Measurements from ENCODE around the gene GALR3.

Gene GALR3

DNA sequence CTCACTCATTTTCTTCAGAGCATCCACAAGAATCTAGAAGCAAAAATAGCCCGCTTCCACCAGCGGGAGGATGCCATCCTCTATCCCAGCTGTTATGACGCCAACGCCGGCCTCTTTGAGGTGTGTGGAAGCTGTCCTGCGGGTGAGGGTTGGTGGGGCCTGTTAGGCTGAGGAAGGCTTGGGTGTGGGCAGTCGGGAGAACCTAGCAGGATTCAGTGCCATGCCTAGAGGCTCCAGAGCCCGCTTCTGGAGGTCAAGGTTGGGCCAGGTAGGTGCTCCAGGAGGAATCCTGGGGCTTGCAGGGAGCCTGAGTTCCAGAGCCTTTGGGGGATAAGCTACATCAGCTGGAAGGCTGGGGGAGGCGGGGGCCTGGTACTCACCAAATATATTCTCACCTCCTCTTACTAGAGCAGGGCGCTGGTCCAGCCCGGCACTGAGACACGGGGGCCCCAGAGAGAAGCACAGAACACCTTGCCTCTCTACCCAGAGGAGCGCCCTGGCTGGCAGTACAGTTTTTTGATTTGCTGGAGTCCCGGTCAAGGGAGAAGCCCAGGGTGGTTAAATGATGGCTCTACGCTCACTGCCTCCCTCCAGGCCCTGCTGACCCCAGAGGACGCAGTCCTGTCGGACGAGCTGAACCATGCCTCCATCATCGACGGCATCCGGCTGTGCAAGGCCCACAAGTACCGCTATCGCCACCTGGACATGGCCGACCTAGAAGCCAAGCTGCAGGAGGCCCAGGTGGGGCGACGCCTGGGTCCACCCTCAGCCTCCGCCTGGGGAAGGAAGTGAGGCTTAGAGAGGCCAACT is 10.1 kb upstream of the GALR3 start:
- no peak for DNase-seq (ENCODE audit: low spot score)
- in situ Hi-C loops (cut with MboI; ENCODE audit: low pct_unique_long_range_greater_than_20kb, low sequenced_read_pairs, unreplicated experiment), result no loop called here
- TF ChIP-seq, protein P1, sequence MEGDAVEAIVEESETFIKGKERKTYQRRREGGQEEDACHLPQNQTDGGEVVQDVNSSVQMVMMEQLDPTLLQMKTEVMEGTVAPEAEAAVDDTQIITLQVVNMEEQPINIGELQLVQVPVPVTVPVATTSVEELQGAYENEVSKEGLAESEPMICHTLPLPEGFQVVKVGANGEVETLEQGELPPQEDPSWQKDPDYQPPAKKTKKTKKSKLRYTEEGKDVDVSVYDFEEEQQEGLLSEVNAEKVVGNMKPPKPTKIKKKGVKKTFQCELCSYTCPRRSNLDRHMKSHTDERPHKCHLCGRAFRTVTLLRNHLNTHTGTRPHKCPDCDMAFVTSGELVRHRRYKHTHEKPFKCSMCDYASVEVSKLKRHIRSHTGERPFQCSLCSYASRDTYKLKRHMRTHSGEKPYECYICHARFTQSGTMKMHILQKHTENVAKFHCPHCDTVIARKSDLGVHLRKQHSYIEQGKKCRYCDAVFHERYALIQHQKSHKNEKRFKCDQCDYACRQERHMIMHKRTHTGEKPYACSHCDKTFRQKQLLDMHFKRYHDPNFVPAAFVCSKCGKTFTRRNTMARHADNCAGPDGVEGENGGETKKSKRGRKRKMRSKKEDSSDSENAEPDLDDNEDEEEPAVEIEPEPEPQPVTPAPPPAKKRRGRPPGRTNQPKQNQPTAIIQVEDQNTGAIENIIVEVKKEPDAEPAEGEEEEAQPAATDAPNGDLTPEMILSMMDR (IDR thresholded peaks at IDR 0.05; ENCODE audit: extremely low read depth, insufficient read depth, missing control alignments), result no peak

DNA sequence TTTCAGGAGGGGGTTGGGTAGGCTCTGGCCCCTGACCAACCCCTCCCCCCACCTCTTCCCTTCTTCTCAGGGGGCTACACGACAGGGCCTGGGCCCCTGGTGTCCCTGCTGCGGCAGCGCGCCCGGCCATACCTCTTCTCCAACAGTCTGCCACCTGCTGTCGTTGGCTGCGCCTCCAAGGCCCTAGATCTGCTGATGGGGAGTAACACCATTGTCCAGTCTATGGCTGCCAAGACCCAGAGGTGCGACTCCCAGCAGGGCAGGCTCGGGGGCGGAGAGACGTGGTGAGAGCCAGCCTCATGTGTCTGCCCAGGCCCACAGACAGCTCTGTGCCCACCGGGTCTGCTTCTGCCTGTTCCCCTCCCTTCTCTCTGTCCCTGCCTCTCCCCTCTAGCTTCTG is 7.6 kb upstream of the GALR3 start:
- DNase-seq (ENCODE audit: low spot score), result no peak
- TF ChIP-seq, protein P1 (IDR thresholded peaks at IDR 0.05; ENCODE audit: extremely low read depth, insufficient read depth, missing control alignments), result no peak
- in situ Hi-C loops (cut with MboI; ENCODE audit: low pct_unique_long_range_greater_than_20kb, low sequenced_read_pairs, unreplicated experiment), result no loop called here

DNA sequence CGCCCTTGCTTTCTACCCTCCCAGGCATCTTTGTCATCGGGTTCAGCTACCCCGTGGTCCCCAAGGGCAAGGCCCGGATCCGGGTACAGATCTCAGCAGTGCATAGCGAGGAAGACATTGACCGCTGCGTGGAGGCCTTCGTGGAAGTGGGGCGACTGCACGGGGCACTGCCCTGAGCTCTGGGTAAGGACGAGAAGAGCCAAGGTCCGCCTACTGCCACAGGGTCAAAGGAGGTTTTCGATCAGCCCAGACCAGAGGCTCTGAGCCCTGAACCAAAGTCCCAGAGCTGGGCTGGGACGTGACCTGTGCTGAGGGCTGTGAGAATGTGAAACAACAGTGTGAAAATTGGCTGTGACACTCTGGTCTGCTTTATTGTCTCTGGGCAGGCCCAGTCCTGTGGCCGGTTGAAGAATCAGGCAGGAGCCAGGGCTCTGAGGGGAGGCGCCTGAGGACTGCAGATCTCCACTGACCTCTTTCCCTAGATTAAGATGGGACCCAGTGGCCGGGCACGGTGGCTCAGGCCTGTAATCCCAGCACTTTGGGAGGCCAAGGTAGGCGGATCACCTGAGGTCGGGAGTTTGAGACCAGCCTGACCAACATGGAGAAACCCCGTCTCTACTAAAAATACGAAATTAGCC is 6.5 kb upstream of the GALR3 start:
- TF ChIP-seq, protein P1 (IDR thresholded peaks at IDR 0.05; ENCODE audit: extremely low read depth, insufficient read depth, missing control alignments), result no peak
- in situ Hi-C loops (cut with MboI; ENCODE audit: low pct_unique_long_range_greater_than_20kb, low sequenced_read_pairs, unreplicated experiment), result no loop called here
- no peak for DNase-seq (ENCODE audit: low spot score)

DNA sequence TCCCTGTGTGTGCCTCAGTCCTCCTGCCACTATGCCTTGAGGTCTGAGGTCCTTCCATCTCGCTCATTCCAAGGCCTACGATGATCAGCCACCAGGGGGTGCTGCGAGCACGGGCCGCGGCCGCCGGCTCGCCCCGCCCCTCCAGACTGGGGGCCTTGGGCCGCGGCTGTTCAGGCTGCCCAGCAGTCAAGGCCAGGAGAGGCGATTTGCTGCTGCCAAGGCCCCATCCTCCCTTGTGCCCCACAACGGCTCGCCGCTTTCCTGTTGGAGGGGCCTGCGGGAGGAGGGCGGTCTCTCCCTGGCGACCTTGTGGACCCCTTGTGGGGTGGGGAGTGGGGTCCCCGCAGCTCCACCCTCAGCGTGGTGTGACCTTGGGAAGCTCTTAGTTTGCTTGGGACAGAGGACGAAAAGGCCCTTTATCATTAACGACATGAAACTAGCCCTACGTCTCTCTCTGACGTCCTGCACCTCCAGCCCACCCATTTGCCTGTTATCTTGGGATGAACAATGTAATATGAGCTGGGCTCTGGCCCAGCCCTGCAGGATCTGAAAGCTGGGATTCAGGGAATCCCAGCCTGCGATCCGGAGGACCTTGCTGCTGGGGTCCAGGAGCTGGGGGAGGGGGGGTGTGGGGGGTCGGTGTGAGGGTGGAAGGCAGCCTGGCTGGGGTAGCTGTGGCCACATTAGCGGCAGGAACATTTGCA is 5.3 kb upstream of the GALR3 start:
- TF ChIP-seq, protein P1 (IDR thresholded peaks at IDR 0.05; ENCODE audit: extremely low read depth, insufficient read depth, missing control alignments), result peak; percentile 96
- DNase-seq (ENCODE audit: low spot score), result peak; percentile 95
- in situ Hi-C loops (cut with MboI; ENCODE audit: low pct_unique_long_range_greater_than_20kb, low sequenced_read_pairs, unreplicated experiment), result no loop called here

DNA sequence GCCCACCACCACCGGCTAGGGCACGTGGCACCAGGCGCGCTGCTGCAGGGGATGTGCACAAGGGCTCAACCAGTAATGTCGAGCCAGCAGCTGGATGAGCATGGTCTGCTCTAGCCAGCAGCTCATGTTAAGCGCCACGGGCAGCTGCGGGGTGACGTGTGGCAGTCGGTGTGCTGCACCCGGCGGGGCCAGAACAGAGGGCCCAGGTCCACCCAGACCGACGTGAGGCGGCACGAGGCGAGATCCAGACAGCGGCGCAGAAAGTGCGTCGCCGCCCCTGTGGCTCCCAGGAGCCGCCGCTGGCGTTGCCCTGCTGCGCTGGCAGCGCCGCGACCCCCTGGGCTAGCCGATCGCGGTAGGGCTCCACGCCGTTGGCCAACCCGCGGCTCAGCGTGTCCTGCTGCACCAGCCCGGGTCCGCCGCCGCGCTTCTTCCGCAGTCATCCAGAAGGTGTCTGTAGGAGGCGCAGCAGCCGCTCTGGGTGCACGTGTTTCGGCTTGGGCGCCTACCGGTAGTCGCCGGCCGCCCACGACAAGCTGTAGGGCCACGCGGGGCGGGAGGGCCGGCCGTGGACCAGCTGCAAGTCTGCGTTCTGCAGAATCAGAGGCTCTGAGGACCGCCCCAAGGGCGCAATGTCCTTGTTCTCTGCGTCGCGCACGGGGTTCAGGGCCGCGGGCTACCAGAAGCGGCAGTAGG is 4.6 kb upstream of the GALR3 start:
- peak; percentile 90 for DNase-seq (ENCODE audit: low spot score)
- TF ChIP-seq, protein P1 (IDR thresholded peaks at IDR 0.05; ENCODE audit: extremely low read depth, insufficient read depth, missing control alignments), result peak; percentile 67
- in situ Hi-C loops (cut with MboI; ENCODE audit: low pct_unique_long_range_greater_than_20kb, low sequenced_read_pairs, unreplicated experiment), result no loop called here

DNA sequence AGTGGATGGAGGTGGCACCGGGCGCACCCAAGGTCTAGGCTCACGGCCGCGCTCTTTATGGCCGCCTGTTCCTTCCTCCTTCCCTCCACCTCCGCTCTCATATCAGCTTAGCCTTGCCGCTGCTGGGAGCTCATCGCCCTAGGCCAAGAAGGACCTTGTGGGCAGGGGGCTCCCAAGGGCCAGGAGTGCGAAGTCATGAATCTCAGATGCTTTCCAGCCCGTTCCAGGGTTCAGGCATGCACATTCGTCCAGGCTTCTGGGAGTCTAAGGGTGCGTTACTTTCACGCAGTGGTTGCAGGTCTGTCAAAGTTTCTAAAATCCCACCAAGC is 4.1 kb upstream of the GALR3 start:
- TF ChIP-seq, protein P1 (IDR thresholded peaks at IDR 0.05; ENCODE audit: extremely low read depth, insufficient read depth, missing control alignments), result no peak
- in situ Hi-C loops (cut with MboI; ENCODE audit: low pct_unique_long_range_greater_than_20kb, low sequenced_read_pairs, unreplicated experiment), result no loop called here
- DNase-seq (ENCODE audit: low spot score), result no peak
